IMR-90 (cell line): ENCODE data around the gene CFAP92. TPM values are rescaled to one million over a fixed set of nuclear protein-coding genes. Genes with fewer than 3 reads are reported as not detected.

Experiments
- ATAC-seq: fragments of 200-7000 bp; cut with Tn5 transposase; 2 replicates; pipeline ENCODE4 v1.9.1; 2020; ENCODE audit warnings: low read depth, mild to moderate bottlenecking, moderate library complexity
- BruUV-seq: library from RNA; stranded (reverse); fragments of 400-500 nt; replicated peaks from 2 replicates; lab custom pipeline; 2021; lab: Mats Ljungman, UMichigan
- CTCF ChIA-PET: fragments of 300-600 bp; formaldehyde crosslinking; extraction: SDS; loops from one replicate; lab custom pipeline; 2021; ENCODE audit warnings: antibody characterized with exemption; lab: Yijun Ruan, JAX
- POLR2A ChIA-PET: fragments of 300-600 bp; sonication (Branson Sonifier 250); formaldehyde crosslinking; loops from one replicate; lab custom pipeline; 2022; ENCODE audit warnings: antibody characterized with exemption; ENCODE audit not compliant: unreplicated experiment; lab: Charles Lee
- DNase-seq: peaks from one replicate; pipeline ENCODE4 v3.0.0; 2013
- H2AFZ ChIP-seq: replicated peaks from 2 replicates; pipeline ENCODE3; 2013; ENCODE audit warnings: low read length, mild to moderate bottlenecking; ENCODE audit not compliant: poor library complexity
- H2AK5ac ChIP-seq: 2 replicates; pipeline ENCODE4 v1.6.1; 2013; ENCODE audit warnings: low read depth, low read length, inconsistent platforms
- H2AK9ac ChIP-seq: replicated peaks from 2 replicates; pipeline ENCODE3; 2013; ENCODE audit warnings: mild to moderate bottlenecking, low read depth, low read length, moderate library complexity; ENCODE audit not compliant: poor library complexity
- H2BK120ac ChIP-seq: 2 replicates; pipeline ENCODE4 v1.6.1; 2013; ENCODE audit warnings: low read depth, low read length, inconsistent platforms
- H2BK15ac ChIP-seq: 3 replicates; pipeline ENCODE4 v1.6.1; 2013; ENCODE audit warnings: low read depth, low read length, inconsistent platforms
- H2BK20ac ChIP-seq: 2 replicates; pipeline ENCODE4 v1.6.1; 2013; ENCODE audit warnings: low read depth, mild to moderate bottlenecking, inconsistent platforms, low read length, moderate library complexity
- H2BK5ac ChIP-seq: 2 replicates; pipeline ENCODE4 v1.6.1; 2013; ENCODE audit warnings: mild to moderate bottlenecking, low read depth, low read length, inconsistent platforms; ENCODE audit not compliant: poor library complexity, severe bottlenecking
- H3K14ac ChIP-seq: replicated peaks from 2 replicates; pipeline ENCODE4 v1.6.1; 2013; ENCODE audit warnings: low read depth, low read length, inconsistent platforms
- H3K18ac ChIP-seq: 2 replicates; pipeline ENCODE4 v1.6.1; 2013; ENCODE audit warnings: low read depth, low read length, control low read depth
- H3K23ac ChIP-seq: 2 replicates; pipeline ENCODE4 v1.6.1; 2013; ENCODE audit warnings: low read depth, low read length, inconsistent platforms
- H3K27ac ChIP-seq: 2 replicates; pipeline ENCODE4 v1.5.1; 2013; ENCODE audit warnings: mild to moderate bottlenecking, control low read depth, low read length; ENCODE audit not compliant: insufficient read depth
- H3K27me3 ChIP-seq: 2 replicates; pipeline ENCODE4 v1.6.1; 2013; ENCODE audit warnings: low read length; ENCODE audit not compliant: control insufficient read depth, insufficient read depth
- H3K36me3 ChIP-seq: 2 replicates; pipeline ENCODE4 v1.6.1; 2013; ENCODE audit warnings: low read length, mixed read lengths; ENCODE audit not compliant: control insufficient read depth, insufficient read depth
- H3K4ac ChIP-seq: 2 replicates; pipeline ENCODE4 v1.6.1; 2013; ENCODE audit warnings: low read depth, low read length, inconsistent platforms
- H3K4me1 ChIP-seq: 2 replicates; pipeline ENCODE4 v1.6.1; 2013; ENCODE audit warnings: low read length, mixed read lengths; ENCODE audit not compliant: control insufficient read depth, insufficient read depth
- H3K4me2 ChIP-seq: 2 replicates; pipeline ENCODE4 v1.6.1; 2013; ENCODE audit warnings: low read depth, mild to moderate bottlenecking, control low read depth, low read length, moderate library complexity
- H3K4me3 ChIP-seq: 2 replicates; pipeline ENCODE4 v1.5.1; 2013; ENCODE audit warnings: low read depth, mild to moderate bottlenecking, control low read depth, low read length, moderate library complexity; ENCODE audit not compliant: insufficient read depth
- H3K56ac ChIP-seq: 2 replicates; pipeline ENCODE4 v1.6.1; 2013; ENCODE audit warnings: low read length, inconsistent platforms; ENCODE audit not compliant: insufficient read depth; ENCODE audit errors: extremely low read depth
- H3K79me1 ChIP-seq, 2 experiments: 2 replicates each; pipeline ENCODE4 v1.6.1; 2013; ENCODE audit warnings: low read length in 2 of 2, inconsistent platforms in 1 of 2, low read depth in 1 of 2
- H3K9ac ChIP-seq: 2 replicates; pipeline ENCODE4 v1.6.1; 2013; ENCODE audit warnings: low read depth, low read length, control low read depth
- H3K9me1 ChIP-seq: 2 replicates; pipeline ENCODE4 v1.6.1; 2013; ENCODE audit warnings: low read length, inconsistent platforms; ENCODE audit not compliant: insufficient read depth
- H3K9me3 ChIP-seq: 2 replicates; pipeline ENCODE4 v1.6.1; 2013; ENCODE audit warnings: low read length; ENCODE audit not compliant: control insufficient read depth, insufficient read depth
- H4K20me1 ChIP-seq: 2 replicates; pipeline ENCODE4 v1.6.1; 2013; ENCODE audit warnings: low read length, inconsistent platforms; ENCODE audit not compliant: insufficient read depth
- H4K5ac ChIP-seq: 2 replicates; pipeline ENCODE4 v1.6.1; 2013; ENCODE audit warnings: mild to moderate bottlenecking, low read depth, low read length, control low read depth
- H4K8ac ChIP-seq, 2 experiments: 2 replicates each; pipeline ENCODE4 v1.6.1; 2013; ENCODE audit warnings: low read depth in 2 of 2, low read length in 2 of 2, control low read depth in 1 of 2, inconsistent platforms in 1 of 2
- H4K91ac ChIP-seq: 2 replicates; pipeline ENCODE4 v1.6.1; 2013; ENCODE audit warnings: low read depth, low read length, inconsistent platforms; ENCODE audit not compliant: insufficient read depth
- CEBPB ChIP-seq: IDR thresholded peaks from 2 replicates; pipeline ENCODE4 v1.6.1; 2012; ENCODE audit warnings: low read depth, low read length, improper control_type of control experiment
- CHD1 ChIP-seq: IDR thresholded peaks from 2 replicates; pipeline ENCODE4 v1.6.1; 2012; ENCODE audit warnings: low read depth, low read length, improper control_type of control experiment
- FOS ChIP-seq: fragments of 150-350 bp; IDR thresholded peaks from 2 replicates; pipeline ENCODE4 v1.6.1; 2016; ENCODE audit warnings: low read depth, low read length
- WGBS, 2 experiments: methylation state at CpG; one replicate each; pipeline versions ENCODE4 v1.1.5 to v1.1.7; 2013; ENCODE audit warnings: missing lambda C conversion rate in 2 of 2; ENCODE audit not compliant: insufficient read length in 1 of 2; ENCODE audit errors: extremely low coverage in 2 of 2; 5-methylcytosine and 5-hydroxymethylcytosine counted together
- dilution Hi-C: fragments of 300-500 bp; cut with HindIII; formaldehyde crosslinking; loops from one replicate; pipeline ENCODE4 v1.14.3; 2018; ENCODE audit warnings: low sequenced_read_pairs; ENCODE audit not compliant: unreplicated experiment
- in situ Hi-C: fragments of 300-500 bp; cut with MboI; formaldehyde crosslinking; loops from 3 replicates; pipeline ENCODE4 v1.14.3; 2019; ENCODE audit warnings: low sequenced_read_pairs, inconsistent platforms, mixed read lengths
- intact Hi-C: fragments of 100-400 bp; cut with micrococcal nuclease; formaldehyde crosslinking; loops from 2 replicates; pipeline ENCODE4 v1.10.0; 2022
- polyA plus RNA-seq, 3 experiments: library from polyadenylated mRNA; depleted of rRNA; stranded (reverse); fragments of >200 nt; gene quantifications; 2 replicates each; pipeline ENCODE4 v1.2.3, GENCODE V29; 2012; ENCODE audit warnings: low replicate concordance in 1 of 3
- total RNA-seq: library from RNA; depleted of rRNA; stranded (reverse); fragments of >200 nt; gene quantifications from 2 replicates; pipeline ENCODE4 v1.2.3, GENCODE V29; 2012
- TF ChIP-seq, protein P1 (sequence below): fragments of 150-350 bp; IDR thresholded peaks from 2 replicates; pipeline ENCODE4 v1.6.1; 2016; ENCODE audit warnings: low read depth, mild to moderate bottlenecking, low read length, moderate library complexity, borderline replicate concordance

The CFAP92 gene
- total and polyA plus RNA-seq, 2 of the 4 experiments (the other 2 are of a cell fraction), result not detected

DNA sequence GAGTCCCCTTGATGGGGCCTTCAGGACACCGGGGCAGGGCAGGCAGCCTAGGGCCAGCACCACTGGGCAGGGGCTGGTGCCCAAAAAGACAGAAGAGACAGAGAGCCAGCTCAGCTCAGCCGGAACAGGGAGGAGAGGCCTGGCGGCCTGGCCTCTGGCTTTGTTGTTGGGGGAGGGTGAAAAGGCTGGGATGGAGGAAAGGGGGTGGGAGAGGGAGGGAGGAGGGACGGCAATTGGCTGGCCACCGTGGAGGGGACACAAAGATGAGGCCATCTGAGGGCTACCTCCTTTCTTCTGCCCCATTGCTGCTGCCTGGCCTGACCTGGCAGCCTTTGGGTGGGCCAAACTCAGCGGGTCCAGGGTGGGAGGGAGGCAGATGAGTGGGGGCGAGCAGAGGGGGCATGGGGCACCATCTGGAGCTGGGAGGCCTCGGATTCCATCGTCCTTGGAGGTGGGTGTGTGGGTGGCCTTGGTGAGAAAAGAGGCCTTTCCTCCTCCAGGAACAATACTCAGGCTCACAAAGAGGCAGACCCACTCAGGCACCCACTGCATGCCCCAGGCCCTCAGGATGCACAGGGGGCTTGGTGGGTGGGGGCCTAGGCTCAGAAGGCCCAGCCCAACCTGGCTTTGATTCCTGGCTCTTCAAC, 16.6 kb upstream of the CFAP92 start:
- H2AK9ac ChIP-seq, result no peak overlapping the region
- no peak overlapping the region for H3K56ac ChIP-seq
- H3K4ac ChIP-seq, result no peak overlapping the region
- no peak overlapping the region for H3K18ac ChIP-seq
- in situ Hi-C loops (no loop called here), dilution Hi-C loops (no loop called here), intact Hi-C loops (no loop called here)
- 27% methylated on average over 3 of the region's 9 CpGs; no CpG with 5 or more reads in 1 of the 2 experiments for WGBS, 2 experiments
- peaks cover 12% of the 10 kb centered on the region; the same call in 1 of the 2 replicates for H3K27me3 ChIP-seq
- no peak for DNase-seq
- no peak overlapping the region for H2AK5ac ChIP-seq
- H2BK120ac ChIP-seq, result no peak overlapping the region
- CTCF ChIA-PET, result no interaction called here
- no peak for ATAC-seq
- no peak overlapping the region for H2BK15ac ChIP-seq
- no peak overlapping the region for H3K23ac ChIP-seq
- POLR2A ChIA-PET, result no interaction called here
- H2BK5ac ChIP-seq, result no peak overlapping the region
- no peak overlapping the region for H3K4me3 ChIP-seq
- no peaks in the 10 kb centered on the region for H3K79me1 ChIP-seq
- H3K14ac ChIP-seq, result no peak overlapping the region
- no peak overlapping the region for H4K5ac ChIP-seq
- H4K8ac ChIP-seq, result no peak overlapping the region
- no peak overlapping the region for H2BK20ac ChIP-seq
- H3K4me2 ChIP-seq, result no peak overlapping the region
- H2AFZ ChIP-seq, result no peak overlapping the region
- H3K9me3 ChIP-seq, result no peaks in the 10 kb centered on the region
- no peak overlapping the region for H3K27ac ChIP-seq
- no peak overlapping the region for H4K91ac ChIP-seq
- TF ChIP-seq CHD1, result no peak
- TF ChIP-seq, protein P1, sequence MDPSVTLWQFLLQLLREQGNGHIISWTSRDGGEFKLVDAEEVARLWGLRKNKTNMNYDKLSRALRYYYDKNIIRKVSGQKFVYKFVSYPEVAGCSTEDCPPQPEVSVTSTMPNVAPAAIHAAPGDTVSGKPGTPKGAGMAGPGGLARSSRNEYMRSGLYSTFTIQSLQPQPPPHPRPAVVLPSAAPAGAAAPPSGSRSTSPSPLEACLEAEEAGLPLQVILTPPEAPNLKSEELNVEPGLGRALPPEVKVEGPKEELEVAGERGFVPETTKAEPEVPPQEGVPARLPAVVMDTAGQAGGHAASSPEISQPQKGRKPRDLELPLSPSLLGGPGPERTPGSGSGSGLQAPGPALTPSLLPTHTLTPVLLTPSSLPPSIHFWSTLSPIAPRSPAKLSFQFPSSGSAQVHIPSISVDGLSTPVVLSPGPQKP, result no peak
- no peak for TF ChIP-seq CEBPB
- no peak for TF ChIP-seq FOS
- peaks cover 3% of the 10 kb centered on the region for H3K4me1 ChIP-seq
- no peaks in the 10 kb centered on the region for H4K20me1 ChIP-seq
- no peaks in the 10 kb centered on the region; the same call in 1 of the 2 replicates for H3K9me1 ChIP-seq
- no TSS peak for BruUV-seq
- no peaks in the 10 kb centered on the region for H3K36me3 ChIP-seq
- no peak overlapping the region for H3K9ac ChIP-seq
